Esophagus muscularis mucosa (tissue), 4 donors: Measurements from ENCODE around the gene DIAPH3. TPM values are rescaled to one million over a fixed set of nuclear protein-coding genes. Genes with fewer than 3 reads are reported as not detected.

Experiments used
- DNase-seq: peaks from one replicate; pipeline ENCODE4 v3.0.0-alpha.2; 2017; ENCODE audit errors: extremely low spot score
- H3K27ac ChIP-seq, 4 donors: fragments of 200-600 bp; sonication (generic); replicated peaks in 1 of 4; 1 replicate in 3 of 4; 2 replicates in 1 of 4; pipeline ENCODE4 v1.5.1; 2016 to 2019; ENCODE audit warnings: mild to moderate bottlenecking in 1 of 4
- H3K27me3 ChIP-seq, 4 donors: fragments of 200-600 bp; sonication (generic); one replicate each; pipeline versions ENCODE4 v1.5.1 to v1.6.0; 2016 to 2019
- H3K36me3 ChIP-seq, 4 donors: fragments of 200-600 bp; sonication (generic); one replicate each; pipeline ENCODE4 v1.5.1; 2016 to 2019
- H3K4me1 ChIP-seq, 4 donors: fragments of 200-600 bp; sonication (generic); one replicate each; pipeline ENCODE4 v1.5.1; 2016 to 2019
- H3K4me3 ChIP-seq, 4 donors: fragments of 200-600 bp; sonication (generic); 1 replicate in 2 of 4; 2 replicates in 2 of 4; pipeline ENCODE4 v1.5.1; 2016 to 2019; ENCODE audit warnings: mild to moderate bottlenecking in 4 of 4, moderate library complexity in 1 of 4
- H3K9me3 ChIP-seq, 4 donors: fragments of 200-600 bp; sonication (generic); 1 replicate in 3 of 4; 2 replicates in 1 of 4; pipeline ENCODE4 v1.5.1; 2016 to 2019
- CTCF ChIP-seq, 3 experiments: fragments of 200-600 bp in 2 of 3; fragments of 450-650 bp in 1 of 3; sonication (generic) in 2 of 3; IDR thresholded peaks; one replicate each; pipeline ENCODE4 v1.5.1; 2017 to 2019; ENCODE audit warnings: antibody characterized with exemption in 3 of 3, mild to moderate bottlenecking in 2 of 3, moderate library complexity in 1 of 3
- EP300 ChIP-seq: sonication (generic); formaldehyde crosslinking; IDR thresholded peaks from one replicate; pipeline ENCODE4 v1.6.1; 2017; ENCODE audit warnings: antibody characterized with exemption
- POLR2A ChIP-seq: fragments of 450-650 bp; IDR thresholded peaks from one replicate; pipeline ENCODE4 v1.6.1; 2017; ENCODE audit warnings: antibody characterized with exemption, moderate library complexity, mild to moderate bottlenecking, low read depth
- POLR2AphosphoS5 ChIP-seq, 2 donors: sonication (generic); formaldehyde crosslinking; IDR thresholded peaks; one replicate each; pipeline ENCODE4 v1.6.1; 2017; ENCODE audit warnings: antibody characterized with exemption in 2 of 2
- WGBS: methylation state at CpG from one replicate; pipeline ENCODE4 v1.1.5; 2018; 5-methylcytosine and 5-hydroxymethylcytosine counted together
- intact Hi-C: fragments of 100-400 bp; cut with DNase I; formaldehyde crosslinking; loops from one replicate; pipeline ENCODE4 v1.15.1; 2023
- total RNA-seq, 4 donors: library from RNA; depleted of rRNA; stranded (reverse); fragments of >200 nt; gene quantifications; one replicate each; pipeline versions ENCODE4 v1.1.0 to v1.2.1, GENCODE V29; 2016

Gene DIAPH3
- total RNA-seq, 4 donors from 2014 or later = under 0.01 to 1.0 (median 0.41) TPM

- no peak for DNase-seq
- no peak overlapping the region for H3K27ac ChIP-seq
- H3K36me3 ChIP-seq = no peaks in the 10 kb centered on the region
- TF ChIP-seq EP300 (no peak), CTCF (IDR thresholded peaks at IDR 0.05) (no peak), POLR2A (no peak), POLR2AphosphoS5 (IDR thresholded peaks at IDR 0.05) (no peak)
- no peaks in the 10 kb centered on the region for H3K27me3 ChIP-seq
- H3K4me1 ChIP-seq = peaks cover 0 to 35% (median 29%) of the 10 kb centered on the region in 4 donors
- intact Hi-C loops = loop anchor here (5.0 kb wide), 2 partner anchors 88 to 378 kb away; no protein-coding TSS in a partner anchor
- H3K4me3 ChIP-seq = no peak overlapping the region
- H3K9me3 ChIP-seq = no peaks in the 10 kb centered on the region
These were observed 393.3 kb downstream of the DIAPH3 start for GRCh38 chr13:59770451-59770850.

GRCh38 chr13:59766236-59766635 is 397.5 kb downstream of the DIAPH3 start:
- Histone ChIP-seq H3K4me3 (no peak overlapping the region), H3K27me3 (no peaks in the 10 kb centered on the region), H3K4me1 (peaks cover 0 to 13% (median 12%) of the 10 kb centered on the region in 4 donors), H3K36me3 (no peaks in the 10 kb centered on the region), H3K27ac (no peak overlapping the region), H3K9me3 (no peaks in the 10 kb centered on the region)
- TF ChIP-seq EP300 (no peak), POLR2AphosphoS5 (IDR thresholded peaks at IDR 0.05) (no peak), CTCF (IDR thresholded peaks at IDR 0.05) (no peak), POLR2A (no peak)
- intact Hi-C loops = no loop called here
- DNase-seq = no peak
- WGBS = 91% methylated on average over 1 of the region's 1 CpG

GRCh38 chr13:59755632-59756290 is 408.0 kb downstream of the DIAPH3 start:
- Histone ChIP-seq H3K27ac (no peak overlapping the region), H3K9me3 (no peaks in the 10 kb centered on the region), H3K27me3 (no peaks in the 10 kb centered on the region), H3K4me3 (no peak overlapping the region), H3K36me3 (no peaks in the 10 kb centered on the region), H3K4me1 (peaks cover 0 to 10% (median 6%) of the 10 kb centered on the region in 4 donors)
- TF ChIP-seq POLR2AphosphoS5 (IDR thresholded peaks at IDR 0.05) (no peak), EP300 (no peak), CTCF (IDR thresholded peaks at IDR 0.05) (no peak), POLR2A (no peak)
- intact Hi-C loops = no loop called here
- DNase-seq = no peak

- H3K4me3 ChIP-seq = no peak overlapping the region
- TF ChIP-seq EP300 (no peak), POLR2A (no peak), CTCF (IDR thresholded peaks at IDR 0.05) (no peak)
- no peaks in the 10 kb centered on the region for H3K36me3 ChIP-seq
- peaks cover 0 to 15% (median 10%) of the 10 kb centered on the region in 4 donors for H3K4me1 ChIP-seq
- intact Hi-C loops = no loop called here
- no peak for DNase-seq
- WGBS = 96% methylated on average over 2 of the region's 2 CpGs
- no peaks in the 10 kb centered on the region for H3K9me3 ChIP-seq
- no peak overlapping the region for H3K27ac ChIP-seq
- H3K27me3 ChIP-seq = no peaks in the 10 kb centered on the region
These were observed 409.3 kb downstream of the DIAPH3 start for GRCh38 chr13:59754411-59754810.

GRCh38 chr13:59750860-59751259 is 412.9 kb downstream of the DIAPH3 start:
- no peaks in the 10 kb centered on the region for H3K36me3 ChIP-seq
- DNase-seq = no peak
- intact Hi-C loops = no loop called here
- no peaks in the 10 kb centered on the region for H3K9me3 ChIP-seq
- no peaks in the 10 kb centered on the region for H3K27me3 ChIP-seq
- WGBS = 39% methylated on average over 7 of the region's 7 CpGs
- H3K27ac ChIP-seq = peak overlapping the region in 1 of 4 donors; percentile 18
- no peak for TF ChIP-seq POLR2AphosphoS5 (IDR thresholded peaks at IDR 0.05)
- TF ChIP-seq CTCF (IDR thresholded peaks at IDR 0.05) = no peak
- no peak for TF ChIP-seq POLR2A
- no peak for TF ChIP-seq EP300
- peak overlapping the region; percentile 16 to 32 (median 22) for H3K4me3 ChIP-seq
- H3K4me1 ChIP-seq = peaks cover 0 to 26% (median 19%) of the 10 kb centered on the region in 4 donors
